Sigmoid colon (tissue), 7 donors: ENCODE results near the gene LYPLA2. TPM values are rescaled to one million over a fixed set of nuclear protein-coding genes. Genes with fewer than 3 reads are reported as not detected.

Experiments used
- DNase-seq: peaks from one replicate; pipeline ENCODE4 v3.0.0-alpha.2; 2019
- H3K27ac ChIP-seq, 4 donors: fragments of 200-600 bp; sonication (generic); one replicate each; pipeline ENCODE4 v1.5.1; 2016 to 2019; ENCODE audit warnings: mild to moderate bottlenecking in 1 of 4
- H3K27me3 ChIP-seq, 3 donors: fragments of 200-600 bp; sonication (generic); one replicate each; pipeline ENCODE4 v1.5.1; 2019; ENCODE audit warnings: mild to moderate bottlenecking in 1 of 3
- H3K36me3 ChIP-seq, 4 donors: fragments of 200-600 bp; sonication (generic); one replicate each; pipeline ENCODE4 v1.5.1; 2016 to 2019
- H3K4me1 ChIP-seq, 4 donors: fragments of 200-600 bp; sonication (generic); one replicate each; pipeline ENCODE4 v1.5.1; 2017 to 2019
- H3K4me3 ChIP-seq, 4 donors: fragments of 200-600 bp; sonication (generic); one replicate each; pipeline ENCODE4 v1.5.1; 2017 to 2019; ENCODE audit warnings: mild to moderate bottlenecking in 2 of 4, moderate library complexity in 1 of 4
- H3K9me3 ChIP-seq, 4 donors: fragments of 200-600 bp in 3 of 4; sonication (generic) in 3 of 4; one replicate each; pipeline versions ENCODE4 v1.5.1 to v1.6.1; 2013 to 2019
- EP300 ChIP-seq, 4 donors: sonication (generic); formaldehyde crosslinking; IDR thresholded peaks; one replicate each; pipeline ENCODE4 v1.6.1; 2017; ENCODE audit warnings: antibody characterized with exemption in 4 of 4
- POLR2A ChIP-seq, 2 donors: fragments of 450-650 bp; IDR thresholded peaks; one replicate each; pipeline ENCODE4 v1.6.1; 2016; ENCODE audit warnings: antibody characterized with exemption in 2 of 2, mild to moderate bottlenecking in 2 of 2, moderate library complexity in 2 of 2
- POLR2AphosphoS5 ChIP-seq, 4 donors: sonication (generic); formaldehyde crosslinking; IDR thresholded peaks; one replicate each; pipeline ENCODE4 v1.6.1; 2017; ENCODE audit warnings: antibody characterized with exemption in 4 of 4
- WGBS, 2 donors: extraction: QIAGEN DNeasy Blood & Tissue Kit; methylation state at CpG; one replicate each; pipeline ENCODE4 v1.1.7; 2013; 5-methylcytosine and 5-hydroxymethylcytosine counted together
- intact Hi-C: fragments of 100-400 bp; cut with DNase I; formaldehyde crosslinking; loops from one replicate; pipeline ENCODE4 v1.15.1; 2023
- polyA plus RNA-seq, 3 donors: library from polyadenylated mRNA; stranded (reverse); fragments of 200-250 nt; gene quantifications; one replicate each; pipeline ENCODE4 v1.2.3, GENCODE V29; 2013
- total RNA-seq, 4 donors: library from RNA; depleted of rRNA; stranded (reverse); fragments of >200 nt; gene quantifications; one replicate each; pipeline ENCODE4 v1.1.0, GENCODE V29; 2016
- TF ChIP-seq, protein P1 (sequence below), 4 experiments: fragments of 450-650 bp in 3 of 4; fragments of 200-600 bp in 1 of 4; IDR thresholded peaks; one replicate each; pipeline ENCODE4 v1.5.1; 2016 to 2019; ENCODE audit warnings: antibody characterized with exemption in 4 of 4, mild to moderate bottlenecking in 3 of 4, moderate library complexity in 2 of 4
- donor health status: healthy with polysubstance abuse.
- donor health status: Bipolar disorder and iron deficiency.
- donor health status: healthy.

The LYPLA2 gene
- total and polyA plus RNA-seq, 7 donors: 20.2 to 121 (median 24.4) TPM

DNA sequence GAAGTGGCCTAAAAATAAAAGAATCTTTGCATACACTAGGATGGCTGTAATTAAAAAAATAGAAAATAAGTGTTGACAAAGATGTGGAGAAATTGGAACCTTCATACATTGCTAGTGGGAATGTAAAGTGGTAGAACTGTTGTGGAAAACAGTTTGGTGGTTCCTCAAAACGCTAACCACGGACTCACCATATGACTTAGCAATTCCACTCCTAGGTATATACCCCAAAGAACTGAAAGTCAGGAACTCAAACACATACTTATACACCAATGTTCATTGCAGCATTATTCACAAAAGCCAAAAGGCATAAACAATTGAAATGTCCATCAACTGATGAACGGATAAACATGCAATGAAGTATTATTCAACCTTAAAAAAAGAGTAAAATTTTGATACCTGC is 45.1 kb downstream of the LYPLA2 start:
- intact Hi-C loops: no loop called here
- H3K4me3 ChIP-seq: no peak overlapping the region
- H3K36me3 ChIP-seq: no peaks in the 10 kb centered on the region
- H3K27ac ChIP-seq: no peak overlapping the region
- TF ChIP-seq POLR2A (IDR thresholded peaks at IDR 0.05): no peak
- TF ChIP-seq POLR2AphosphoS5 (IDR thresholded peaks at IDR 0.05): no peak
- TF ChIP-seq EP300 (IDR thresholded peaks at IDR 0.05): no peak
- TF ChIP-seq, protein P1, sequence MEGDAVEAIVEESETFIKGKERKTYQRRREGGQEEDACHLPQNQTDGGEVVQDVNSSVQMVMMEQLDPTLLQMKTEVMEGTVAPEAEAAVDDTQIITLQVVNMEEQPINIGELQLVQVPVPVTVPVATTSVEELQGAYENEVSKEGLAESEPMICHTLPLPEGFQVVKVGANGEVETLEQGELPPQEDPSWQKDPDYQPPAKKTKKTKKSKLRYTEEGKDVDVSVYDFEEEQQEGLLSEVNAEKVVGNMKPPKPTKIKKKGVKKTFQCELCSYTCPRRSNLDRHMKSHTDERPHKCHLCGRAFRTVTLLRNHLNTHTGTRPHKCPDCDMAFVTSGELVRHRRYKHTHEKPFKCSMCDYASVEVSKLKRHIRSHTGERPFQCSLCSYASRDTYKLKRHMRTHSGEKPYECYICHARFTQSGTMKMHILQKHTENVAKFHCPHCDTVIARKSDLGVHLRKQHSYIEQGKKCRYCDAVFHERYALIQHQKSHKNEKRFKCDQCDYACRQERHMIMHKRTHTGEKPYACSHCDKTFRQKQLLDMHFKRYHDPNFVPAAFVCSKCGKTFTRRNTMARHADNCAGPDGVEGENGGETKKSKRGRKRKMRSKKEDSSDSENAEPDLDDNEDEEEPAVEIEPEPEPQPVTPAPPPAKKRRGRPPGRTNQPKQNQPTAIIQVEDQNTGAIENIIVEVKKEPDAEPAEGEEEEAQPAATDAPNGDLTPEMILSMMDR (IDR thresholded peaks at IDR 0.05): no peak
- peaks cover 0 to 12% (median 11%) of the 10 kb centered on the region in 4 donors for H3K4me1 ChIP-seq
- DNase-seq: no peak
- H3K9me3 ChIP-seq: no peaks in the 10 kb centered on the region
- H3K27me3 ChIP-seq: peaks cover 0 to 10% (median 0%) of the 10 kb centered on the region in 3 donors
- WGBS, 2 donors: 73 to 80% methylated on average over 3 of the region's 3 CpGs

DNA sequence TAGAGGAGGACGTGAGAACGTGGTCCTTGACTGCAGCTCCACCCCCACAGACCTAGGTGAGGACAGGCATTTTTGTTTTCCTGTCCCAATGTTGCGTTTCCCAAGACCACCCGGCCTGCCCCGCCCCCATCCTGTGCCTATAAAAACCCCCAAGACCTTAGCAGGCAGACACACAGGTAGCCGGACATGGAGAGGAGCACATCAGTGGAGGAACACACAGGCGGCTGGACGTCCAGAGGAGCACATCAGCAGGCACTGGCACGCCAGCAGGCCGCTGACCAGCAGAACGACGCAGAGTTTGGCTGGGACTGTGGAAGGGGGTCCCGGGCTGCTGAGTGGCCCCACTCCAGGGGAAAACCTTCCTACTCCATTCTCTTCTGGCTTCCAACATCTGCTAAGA is 47.0 kb downstream of the LYPLA2 start:
- H3K4me3 ChIP-seq: peak overlapping the region in 2 of 4 donors; percentile 33 to 39

DNA sequence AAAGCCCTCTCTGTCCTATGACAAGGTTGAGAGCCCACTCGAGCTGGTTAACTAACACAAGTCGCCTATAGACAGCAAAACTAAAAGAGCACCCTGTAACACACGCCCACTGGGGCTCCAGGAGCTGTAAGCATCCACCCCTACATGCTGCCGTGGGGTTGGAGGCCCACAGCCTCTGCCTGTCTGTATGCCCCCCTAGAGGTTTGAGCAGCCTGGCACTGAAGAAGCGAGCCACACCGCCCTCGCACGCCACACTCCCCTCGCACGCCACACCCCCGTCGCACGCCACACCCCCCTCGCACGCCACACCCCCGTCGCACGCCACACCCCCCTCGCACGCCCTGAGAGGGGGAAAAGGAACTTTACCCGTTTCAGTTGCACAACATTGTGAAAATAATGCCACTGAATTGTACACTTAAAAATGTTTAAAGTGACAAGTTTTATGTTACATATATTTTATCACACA is 47.5 kb downstream of the LYPLA2 start:
- no peaks in the 10 kb centered on the region for H3K9me3 ChIP-seq
- DNase-seq: peak; percentile 79
- H3K4me1 ChIP-seq: peaks cover 0 to 12% (median 11%) of the 10 kb centered on the region in 4 donors
- intact Hi-C loops: no loop called here
- H3K36me3 ChIP-seq: no peaks in the 10 kb centered on the region
- TF ChIP-seq, protein P1 (IDR thresholded peaks at IDR 0.05): no peak
- TF ChIP-seq POLR2AphosphoS5 (IDR thresholded peaks at IDR 0.05) (no peak), POLR2A (IDR thresholded peaks at IDR 0.05) (no peak), EP300 (IDR thresholded peaks at IDR 0.05) (no peak)
- H3K27me3 ChIP-seq: peaks cover 0 to 10% (median 0%) of the 10 kb centered on the region in 3 donors
- no peak overlapping the region for H3K27ac ChIP-seq
- 1% methylated on average over 21 of the region's 21 CpGs for WGBS, 2 donors
- H3K4me3 ChIP-seq: peak overlapping the region in 3 of 4 donors; percentile 17 to 39 (median 33)

More for the DNA sequence above, 47.0 kb downstream of the LYPLA2 start:
- no peak overlapping the region for H3K27ac ChIP-seq
- TF ChIP-seq POLR2A (IDR thresholded peaks at IDR 0.05): no peak
- H3K27me3 ChIP-seq: peaks cover 0 to 10% (median 0%) of the 10 kb centered on the region in 3 donors
- H3K9me3 ChIP-seq: no peaks in the 10 kb centered on the region
- intact Hi-C loops: no loop called here
- no peaks in the 10 kb centered on the region for H3K36me3 ChIP-seq
- WGBS, 2 donors: 23 to 40% methylated on average over 13 of the region's 13 CpGs
- no peak for DNase-seq
- peaks cover 0 to 12% (median 11%) of the 10 kb centered on the region in 4 donors for H3K4me1 ChIP-seq

DNA sequence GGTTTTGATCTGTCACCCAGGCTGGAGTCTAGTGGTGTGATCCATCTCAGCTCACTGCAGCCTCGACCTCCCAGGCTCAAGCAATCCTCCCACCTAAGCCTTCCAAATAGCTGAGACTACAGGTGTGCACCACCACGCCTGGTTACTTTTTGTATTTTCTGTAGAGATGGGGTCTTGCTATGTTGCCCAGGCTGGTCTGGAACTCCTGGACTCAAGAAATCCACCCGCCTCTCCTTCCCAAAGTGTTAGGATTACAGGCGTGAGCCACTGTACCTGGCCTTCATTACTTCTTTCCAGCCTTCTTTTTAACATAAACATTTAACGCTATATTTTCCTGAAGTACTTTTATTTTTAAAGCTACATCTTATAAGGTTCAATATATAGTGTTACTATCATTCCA is 52.7 kb downstream of the LYPLA2 start:
- TF ChIP-seq POLR2AphosphoS5 (IDR thresholded peaks at IDR 0.05) (no peak), POLR2A (IDR thresholded peaks at IDR 0.05) (no peak), EP300 (IDR thresholded peaks at IDR 0.05) (no peak)
- TF ChIP-seq, protein P1 (IDR thresholded peaks at IDR 0.05): no peak
- no peak overlapping the region for H3K4me3 ChIP-seq
- no peak overlapping the region for H3K27ac ChIP-seq
- DNase-seq: no peak
- peaks cover 0 to 39% (median 14%) of the 10 kb centered on the region in 4 donors for H3K36me3 ChIP-seq
- WGBS, 2 donors: 91 to 94% methylated on average over 5 of the region's 5 CpGs
- intact Hi-C loops: no loop called here
- no peaks in the 10 kb centered on the region for H3K27me3 ChIP-seq
- no peaks in the 10 kb centered on the region for H3K9me3 ChIP-seq
- H3K4me1 ChIP-seq: peaks cover 0 to 4% (median 3%) of the 10 kb centered on the region in 4 donors

Other genes starting within 250 kb of the LYPLA2 start
- 100 to 1,000 TPM in 2 of 4 donors, 10 to 100 TPM in 2; 72.1 to 144 (median 92.6) TPM for gene ID3, start 231.6 kb upstream of the LYPLA2 start, total RNA-seq
- gene ID3, start 231.6 kb upstream of the LYPLA2 start, polyA plus RNA-seq: 100 to 1,000 TPM; 114 to 232 (median 220) TPM
- gene RPL11, start 99.3 kb upstream of the LYPLA2 start, total RNA-seq: 1,000 to 10,000 TPM in 2 of 4 donors, 100 to 1,000 TPM in 2; 735 to 1,309 (median 1,008) TPM
- gene RPL11, start 99.3 kb upstream of the LYPLA2 start, polyA plus RNA-seq: 1,000 to 10,000 TPM; 2,325 to 3,932 (median 2,641) TPM
- 10 to 100 TPM; 25.7 to 29.9 (median 26.7) TPM for gene ELOA, start 47.7 kb upstream of the LYPLA2 start, total RNA-seq
- gene ELOA, start 47.7 kb upstream of the LYPLA2 start, polyA plus RNA-seq: 10 to 100 TPM; 12.3 to 18.3 (median 15.0) TPM
- gene PITHD1, start 12.7 kb upstream of the LYPLA2 start, total RNA-seq: 10 to 100 TPM; 47.9 to 78.7 (median 50.9) TPM
- 10 to 100 TPM; 41.2 to 47.2 (median 42.0) TPM for gene PITHD1, start 12.7 kb upstream of the LYPLA2 start, polyA plus RNA-seq
- 10 to 100 TPM in 1 of 4 donors, 1 to 10 TPM in 3; 7.8 to 11.5 (median 9.5) TPM for gene GALE, start 9.6 kb downstream of the LYPLA2 start, total RNA-seq
- 100 to 1,000 TPM; 131 to 208 (median 207) TPM for gene GALE, start 9.6 kb downstream of the LYPLA2 start, polyA plus RNA-seq
- gene HMGCL, start 34.3 kb downstream of the LYPLA2 start, total RNA-seq: 10 to 100 TPM; 24.8 to 47.4 (median 37.9) TPM
- gene HMGCL, start 34.3 kb downstream of the LYPLA2 start, polyA plus RNA-seq: 100 to 1,000 TPM in 2 of 3 donors, 10 to 100 TPM in 1; 56.6 to 156 (median 118) TPM
- gene FUCA1, start 77.1 kb downstream of the LYPLA2 start, total RNA-seq: 10 to 100 TPM; 14.1 to 28.9 (median 21.8) TPM
- gene FUCA1, start 77.1 kb downstream of the LYPLA2 start, polyA plus RNA-seq: 100 to 1,000 TPM in 1 of 3 donors, 10 to 100 TPM in 2; 46.2 to 260 (median 83.1) TPM
- not detected for gene CNR2, start 122.2 kb downstream of the LYPLA2 start, total RNA-seq
- gene CNR2, start 122.2 kb downstream of the LYPLA2 start, polyA plus RNA-seq: 1 to 10 TPM in 1 of 3 donors, under 1 TPM in 1, not detected in 1; 0.23 to 4.2 TPM
- 100 to 1,000 TPM; 111 to 198 (median 154) TPM for gene PNRC2, start 168.7 kb downstream of the LYPLA2 start, total RNA-seq
- 100 to 1,000 TPM; 104 to 223 (median 162) TPM for gene PNRC2, start 168.7 kb downstream of the LYPLA2 start, polyA plus RNA-seq
- gene SRSF10, start 189.2 kb downstream of the LYPLA2 start, total RNA-seq: 100 to 1,000 TPM in 1 of 4 donors, 10 to 100 TPM in 3; 80.6 to 105 (median 93.9) TPM
- gene SRSF10, start 189.2 kb downstream of the LYPLA2 start, polyA plus RNA-seq: 10 to 100 TPM; 42.6 to 61.5 (median 55.9) TPM